Measurements from ENCODE around the gene SECTM1. TPM values are rescaled to one million over a fixed set of nuclear protein-coding genes. Genes with fewer than 3 reads are reported as not detected.

SECTM1 gene
- total RNA-seq, 1 donor from 2014 or later = not detected

DNA sequence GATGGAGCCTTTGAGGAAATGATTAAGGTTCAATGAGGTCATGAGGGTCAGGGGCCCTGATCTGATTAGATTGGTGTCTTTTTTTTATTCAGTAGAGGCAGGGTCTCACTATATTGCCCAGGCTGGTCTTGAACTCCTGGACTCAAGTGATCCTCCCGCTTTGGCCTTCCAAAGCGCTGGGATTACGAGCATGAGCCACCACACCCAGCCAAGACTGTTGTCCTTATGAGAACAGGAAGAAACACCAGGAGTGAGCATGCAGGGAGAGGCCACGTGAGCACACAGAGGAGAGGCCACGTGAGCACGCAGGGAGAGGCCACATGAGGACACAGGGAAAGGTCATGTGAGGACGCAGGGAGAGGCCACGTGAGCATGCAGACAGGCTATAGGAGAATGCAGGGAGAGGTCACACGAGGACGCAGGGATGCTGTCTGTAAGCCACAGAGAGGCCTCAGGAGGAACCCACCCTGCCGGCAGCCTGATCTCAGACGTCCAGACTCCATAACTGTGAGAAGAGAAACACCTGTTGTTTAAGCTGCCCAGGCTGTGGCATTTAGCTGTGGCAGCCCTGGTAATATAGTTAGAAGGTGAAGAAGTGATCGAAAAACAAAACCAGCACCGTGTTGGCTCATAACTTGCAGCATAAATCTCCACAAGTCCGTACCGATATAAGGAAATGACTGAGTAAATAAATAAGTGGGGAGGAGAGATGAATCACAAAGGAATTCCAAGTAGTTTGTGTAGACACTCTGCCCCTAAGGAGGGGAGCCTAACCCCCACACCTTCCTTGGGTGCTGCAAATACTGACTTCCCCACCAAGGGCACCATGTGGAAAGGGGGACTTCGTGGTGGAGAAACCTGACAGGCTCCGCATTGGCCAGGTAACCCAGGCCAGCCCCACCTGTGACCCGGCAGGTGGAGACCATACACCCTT lies 45.4 kb downstream of the SECTM1 start:
- Histone ChIP-seq H3K27me3 (no peaks in the 10 kb centered on the region), H3K9me3 (ENCODE audit: low read depth) (no peaks in the 10 kb centered on the region), H3F3A (ENCODE audit: low read depth) (peaks cover 19% of the 10 kb centered on the region), H2AFZ (replicated peaks) (no peak overlapping the region), H3K4me3 (no peak overlapping the region), H3K79me2 (ENCODE audit: low read depth) (peaks cover 9% of the 10 kb centered on the region), H3K27ac (no peak overlapping the region), H3K36me3 (no peaks in the 10 kb centered on the region), H3K4me1 (peaks cover 11% of the 10 kb centered on the region), H3K9ac (no peak overlapping the region), H3K4me2 (no peak overlapping the region), H4K20me1 (ENCODE audit: low read depth) (no peaks in the 10 kb centered on the region)
- peaks cover 40% of the 10 kb centered on the region for H3K4me1 Mint-ChIP-seq
- no peak for TF ChIP-seq EZH2 (IDR thresholded peaks at IDR 0.05)
- no peak for TF ChIP-seq CTCF (IDR thresholded peaks at IDR 0.05)
- no peak for TF ChIP-seq EZH2phosphoT487 (IDR thresholded peaks at IDR 0.05)
- H3K9me3 Mint-ChIP-seq = peaks cover 5% of the 10 kb centered on the region
- H3K36me3 Mint-ChIP-seq = no peaks in the 10 kb centered on the region
- no peak for DNase-seq (ENCODE audit: low spot score)
- H3K4me3 Mint-ChIP-seq = peak overlapping the region; percentile 52
- peaks cover 13% of the 10 kb centered on the region for H3K27me3 Mint-ChIP-seq (ENCODE audit: insufficient read depth, low read depth)
- no peak overlapping the region for H3K27ac Mint-ChIP-seq

DNA sequence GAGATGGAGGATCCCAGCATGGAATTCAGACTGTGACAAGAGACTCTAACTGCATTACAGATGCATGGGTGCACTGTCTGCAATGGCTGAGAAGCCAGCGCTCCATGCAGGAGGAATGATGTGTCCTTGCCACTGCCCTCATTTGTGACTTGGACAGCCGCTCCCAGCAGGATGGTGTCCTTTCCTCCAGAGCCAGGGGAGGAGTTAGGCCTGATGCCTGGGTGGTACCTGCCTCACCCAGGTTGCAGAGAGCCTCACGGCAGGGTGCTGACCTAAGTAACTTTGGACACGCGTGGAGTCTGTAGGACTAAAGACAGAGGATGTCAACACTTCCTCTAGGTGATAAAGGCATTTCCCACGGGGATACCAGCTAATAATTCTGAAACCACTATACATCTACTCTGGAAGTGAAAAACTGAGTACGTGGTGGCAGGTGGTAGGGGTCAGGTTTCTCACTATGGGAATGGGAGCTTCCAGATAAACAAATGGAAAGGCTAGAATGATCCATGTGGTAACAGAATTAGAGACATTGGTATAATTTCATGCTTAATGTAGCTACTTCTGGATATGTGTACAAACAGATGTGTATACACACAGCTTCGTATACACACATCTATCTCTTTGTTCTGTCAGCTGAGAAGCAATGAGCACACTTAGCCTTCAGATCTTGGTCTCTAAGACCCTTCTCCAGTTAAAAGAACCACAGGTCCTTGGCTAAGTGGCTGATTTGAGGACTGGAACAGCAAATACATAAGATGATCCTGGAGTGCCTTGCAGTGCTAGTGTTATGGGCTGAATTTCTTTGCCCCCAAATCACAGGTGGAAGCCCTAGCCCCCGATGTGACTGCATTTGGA lies 46.3 kb downstream of the SECTM1 start:
- H3K4me1 ChIP-seq = peaks cover 11% of the 10 kb centered on the region
- Mint-ChIP-seq H3K9me3 (peaks cover 5% of the 10 kb centered on the region), H3K36me3 (no peaks in the 10 kb centered on the region), H3K27me3 (ENCODE audit: insufficient read depth, low read depth) (peaks cover 15% of the 10 kb centered on the region), H3K27ac (no peak overlapping the region), H3K4me3 (peak overlapping the region; percentile 11), H3K4me1 (peaks cover 38% of the 10 kb centered on the region)
- DNase-seq (ENCODE audit: low spot score) = no peak
- no peak for TF ChIP-seq CTCF (IDR thresholded peaks at IDR 0.05)
- TF ChIP-seq EZH2phosphoT487 (IDR thresholded peaks at IDR 0.05) = no peak
- no peak for TF ChIP-seq EZH2 (IDR thresholded peaks at IDR 0.05)
- H4K20me1 ChIP-seq (ENCODE audit: low read depth) = no peaks in the 10 kb centered on the region
- H3K4me2 ChIP-seq = no peak overlapping the region
- H3K9ac ChIP-seq = no peak overlapping the region
- no peak overlapping the region for H3K4me3 ChIP-seq
- no peaks in the 10 kb centered on the region for H3K36me3 ChIP-seq
- no peak overlapping the region for H3K27ac ChIP-seq
- no peak overlapping the region for H2AFZ ChIP-seq (replicated peaks)
- H3K27me3 ChIP-seq = no peaks in the 10 kb centered on the region
- H3F3A ChIP-seq (ENCODE audit: low read depth) = peaks cover 16% of the 10 kb centered on the region
- H3K79me2 ChIP-seq (ENCODE audit: low read depth) = peaks cover 7% of the 10 kb centered on the region
- no peaks in the 10 kb centered on the region for H3K9me3 ChIP-seq (ENCODE audit: low read depth)

DNA sequence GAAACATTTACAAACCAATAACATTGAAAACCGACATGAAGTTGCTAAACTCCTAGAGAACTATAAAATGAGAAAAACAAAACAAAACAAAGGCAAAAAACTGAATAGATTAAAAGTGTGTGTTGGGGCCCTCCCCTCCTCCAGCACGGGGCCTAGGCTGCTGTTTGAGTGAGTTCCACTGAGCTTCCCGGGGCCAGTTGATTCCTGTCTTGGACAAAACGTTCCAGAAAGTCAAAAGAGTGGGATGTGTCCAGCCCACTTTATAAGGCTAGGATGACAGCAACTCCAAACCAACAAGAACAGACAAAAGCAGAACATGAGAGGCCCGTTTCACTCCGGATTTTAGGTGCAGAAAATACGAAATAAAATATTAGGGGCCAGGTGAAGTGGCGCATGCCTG lies 48.4 kb downstream of the SECTM1 start:
- Mint-ChIP-seq H3K4me1 (peaks cover 48% of the 10 kb centered on the region), H3K27me3 (ENCODE audit: insufficient read depth, low read depth) (peaks cover 22% of the 10 kb centered on the region), H3K9me3 (peaks cover 5% of the 10 kb centered on the region), H3K27ac (peak overlapping the region; percentile 78), H3K4me3 (peak overlapping the region; percentile 73), H3K36me3 (no peaks in the 10 kb centered on the region)
- no peaks in the 10 kb centered on the region for H3K79me2 ChIP-seq (ENCODE audit: low read depth)
- H3K4me3 ChIP-seq = no peak overlapping the region
- H2AFZ ChIP-seq (replicated peaks) = peak overlapping the region; percentile 32
- H3K9me3 ChIP-seq (ENCODE audit: low read depth) = no peaks in the 10 kb centered on the region
- TF ChIP-seq EZH2phosphoT487 (IDR thresholded peaks at IDR 0.05) (no peak), EZH2 (IDR thresholded peaks at IDR 0.05) (no peak), CTCF (IDR thresholded peaks at IDR 0.05) (no peak)
- no peak overlapping the region for H3K9ac ChIP-seq
- no peak for DNase-seq (ENCODE audit: low spot score)
- H3K27ac ChIP-seq = no peak overlapping the region
- H3K4me1 ChIP-seq = peaks cover 5% of the 10 kb centered on the region
- no peaks in the 10 kb centered on the region for H3K27me3 ChIP-seq
- H3F3A ChIP-seq (ENCODE audit: low read depth) = peaks cover 13% of the 10 kb centered on the region
- H3K4me2 ChIP-seq = peak overlapping the region; percentile 5
- no peaks in the 10 kb centered on the region for H3K36me3 ChIP-seq
- no peaks in the 10 kb centered on the region for H4K20me1 ChIP-seq (ENCODE audit: low read depth)

All from neural progenitor cell (in vitro differentiated cells).